GM12801 (cell line): ENCODE results near the gene GVQW3.

Experiments used
- TF ChIP-seq, protein P1 (sequence below): IDR thresholded peaks from one replicate; pipeline ENCODE4 v1.5.1; 2011; ENCODE audit warnings: control low read depth; ENCODE audit not compliant: insufficient read length; ENCODE audit errors: extremely low read depth

The GVQW3 gene

GRCh38 chr11:76369406-76369805, 11.7 kb upstream of the GVQW3 start:
- TF ChIP-seq, protein P1, sequence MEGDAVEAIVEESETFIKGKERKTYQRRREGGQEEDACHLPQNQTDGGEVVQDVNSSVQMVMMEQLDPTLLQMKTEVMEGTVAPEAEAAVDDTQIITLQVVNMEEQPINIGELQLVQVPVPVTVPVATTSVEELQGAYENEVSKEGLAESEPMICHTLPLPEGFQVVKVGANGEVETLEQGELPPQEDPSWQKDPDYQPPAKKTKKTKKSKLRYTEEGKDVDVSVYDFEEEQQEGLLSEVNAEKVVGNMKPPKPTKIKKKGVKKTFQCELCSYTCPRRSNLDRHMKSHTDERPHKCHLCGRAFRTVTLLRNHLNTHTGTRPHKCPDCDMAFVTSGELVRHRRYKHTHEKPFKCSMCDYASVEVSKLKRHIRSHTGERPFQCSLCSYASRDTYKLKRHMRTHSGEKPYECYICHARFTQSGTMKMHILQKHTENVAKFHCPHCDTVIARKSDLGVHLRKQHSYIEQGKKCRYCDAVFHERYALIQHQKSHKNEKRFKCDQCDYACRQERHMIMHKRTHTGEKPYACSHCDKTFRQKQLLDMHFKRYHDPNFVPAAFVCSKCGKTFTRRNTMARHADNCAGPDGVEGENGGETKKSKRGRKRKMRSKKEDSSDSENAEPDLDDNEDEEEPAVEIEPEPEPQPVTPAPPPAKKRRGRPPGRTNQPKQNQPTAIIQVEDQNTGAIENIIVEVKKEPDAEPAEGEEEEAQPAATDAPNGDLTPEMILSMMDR = no peak

- TF ChIP-seq, protein P1 = no peak
Observed at GRCh38 chr11:76371170-76371569, 10.0 kb upstream of the GVQW3 start.

DNA sequence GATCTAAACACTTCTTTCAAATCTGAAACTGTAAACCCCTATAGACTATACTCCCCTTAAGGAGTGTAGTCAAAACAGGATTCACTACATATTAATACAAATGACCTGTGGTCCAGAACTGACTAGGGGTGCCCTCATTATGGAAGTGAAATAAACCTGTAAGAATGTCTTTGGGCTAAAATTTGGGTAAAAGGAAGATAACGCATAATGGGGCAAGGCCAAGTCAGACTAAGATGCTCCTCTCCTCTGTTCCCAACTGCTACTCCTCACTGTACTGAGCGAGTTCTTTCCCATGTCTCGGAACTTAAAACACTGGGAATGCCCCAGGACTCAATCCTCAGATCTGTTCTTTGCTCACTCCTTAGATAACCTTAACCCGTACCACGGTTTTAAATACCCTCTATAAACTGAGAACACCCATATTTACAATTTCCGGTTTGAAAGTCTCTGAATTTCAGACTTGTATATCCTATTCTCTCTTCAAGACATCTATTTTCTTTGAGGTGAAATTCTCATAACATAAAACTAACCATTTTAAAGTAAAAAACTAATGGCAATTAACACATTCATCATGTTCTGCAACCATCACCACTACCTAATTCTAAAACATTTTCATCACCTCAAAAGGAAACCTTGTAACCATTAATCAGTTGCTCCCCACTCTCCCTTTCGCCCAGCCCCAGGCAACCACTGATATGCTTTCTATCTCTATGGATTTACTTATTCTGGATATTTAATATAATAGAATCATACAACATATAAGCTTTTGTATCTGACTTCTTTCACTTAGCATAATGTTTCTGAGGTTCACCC, 4.2 kb upstream of the GVQW3 start:
- TF ChIP-seq, protein P1 = no peak

GRCh38 chr11:76379807-76380158, 1.3 kb upstream of the GVQW3 start:
- TF ChIP-seq, protein P1 = no peak

- TF ChIP-seq, protein P1 = no peak
Observed at GRCh38 chr11:76380159-76380976, 755 bp upstream of the GVQW3 start.

- TF ChIP-seq, protein P1 = no peak
Observed at GRCh38 chr11:76382209-76382608, 1.1 kb downstream of the GVQW3 start.

GRCh38 chr11:76385903-76386302, 4.8 kb downstream of the GVQW3 start:
- TF ChIP-seq, protein P1 = no peak
